Measurements from ENCODE around the gene CSNK1G2. TPM values are rescaled to one million over a fixed set of nuclear protein-coding genes. Genes with fewer than 3 reads are reported as not detected.
A peak's percentile ranks its signal among the peaks of the same experiment; 100 is the strongest.

Gene CSNK1G2
- total RNA-seq, 2 experiments from 2014 or later = 122 to 127 TPM

DNA sequence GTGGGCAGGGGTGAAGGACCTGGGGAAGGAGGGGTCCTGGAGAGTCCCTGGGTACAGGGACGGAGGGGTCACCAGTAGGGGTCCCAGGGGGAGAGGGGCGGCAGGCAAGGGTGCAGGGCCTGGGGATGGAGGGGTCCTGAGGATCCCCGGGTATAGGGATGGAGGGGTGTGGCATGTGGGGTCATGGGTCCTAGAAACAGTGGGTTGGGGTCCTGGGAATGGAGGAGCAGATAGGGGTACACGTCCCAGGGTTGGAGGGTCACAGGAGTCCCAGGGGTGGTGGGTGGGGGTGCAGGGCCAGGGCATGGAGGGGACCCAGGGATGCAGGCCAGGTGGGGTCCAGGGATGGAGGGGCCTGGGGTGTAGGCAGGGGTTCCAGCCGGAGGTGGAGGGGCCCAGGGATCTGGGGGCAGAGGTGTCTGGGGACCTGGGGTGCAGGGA lies 73.2 kb downstream of the CSNK1G2 start:
- Mint-ChIP-seq H3K36me3 (ENCODE audit: low read depth) (peaks cover 14% of the 10 kb centered on the region), H3K9me3 (no peaks in the 10 kb centered on the region), H3K27me3 (no peaks in the 10 kb centered on the region), H3K4me3 (peak overlapping the region; percentile 72), H3K4me1 (ENCODE audit: low read depth) (peaks cover 16% of the 10 kb centered on the region), H3K27ac (peak overlapping the region; percentile 36)
- H3K9me3 ChIP-seq (ENCODE audit: control insufficient read depth in 1 of 2, insufficient read depth in 1 of 2, low read length in 2 of 2) = peaks cover 0 to 18% of the 10 kb centered on the region in 2 experiments
- DNase-seq = peak in 1 of 14 experiments; percentile 46
- no peaks in the 10 kb centered on the region for H3K27me3 ChIP-seq (ENCODE audit: control insufficient read depth in 1 of 2, insufficient read depth in 2 of 2, low read length in 2 of 2)
- ATAC-seq (ENCODE audit: poor library complexity) = no peak
- ChIA-PET CTCF (no interaction called here), POLR2A (no interaction called here)
- H3K4me1 ChIP-seq (ENCODE audit: insufficient read depth, low read length) = peaks cover 25% of the 10 kb centered on the region
- H3K27ac ChIP-seq (ENCODE audit: low read depth in 1 of 2, low read length in 2 of 2) = no peak overlapping the region
- no peak overlapping the region for H3K4me3 ChIP-seq (ENCODE audit: low read length)
- intact Hi-C loops (cut with DNase I, micrococcal nuclease) = loop anchor here in 1 of 2 experiments (10.0 kb wide), 1 partner anchor 221 kb away; the partner anchor contains the start of genes PLEKHJ1 and SF3A2
- TF ChIP-seq, protein P1, sequence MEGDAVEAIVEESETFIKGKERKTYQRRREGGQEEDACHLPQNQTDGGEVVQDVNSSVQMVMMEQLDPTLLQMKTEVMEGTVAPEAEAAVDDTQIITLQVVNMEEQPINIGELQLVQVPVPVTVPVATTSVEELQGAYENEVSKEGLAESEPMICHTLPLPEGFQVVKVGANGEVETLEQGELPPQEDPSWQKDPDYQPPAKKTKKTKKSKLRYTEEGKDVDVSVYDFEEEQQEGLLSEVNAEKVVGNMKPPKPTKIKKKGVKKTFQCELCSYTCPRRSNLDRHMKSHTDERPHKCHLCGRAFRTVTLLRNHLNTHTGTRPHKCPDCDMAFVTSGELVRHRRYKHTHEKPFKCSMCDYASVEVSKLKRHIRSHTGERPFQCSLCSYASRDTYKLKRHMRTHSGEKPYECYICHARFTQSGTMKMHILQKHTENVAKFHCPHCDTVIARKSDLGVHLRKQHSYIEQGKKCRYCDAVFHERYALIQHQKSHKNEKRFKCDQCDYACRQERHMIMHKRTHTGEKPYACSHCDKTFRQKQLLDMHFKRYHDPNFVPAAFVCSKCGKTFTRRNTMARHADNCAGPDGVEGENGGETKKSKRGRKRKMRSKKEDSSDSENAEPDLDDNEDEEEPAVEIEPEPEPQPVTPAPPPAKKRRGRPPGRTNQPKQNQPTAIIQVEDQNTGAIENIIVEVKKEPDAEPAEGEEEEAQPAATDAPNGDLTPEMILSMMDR (IDR thresholded peaks at IDR 0.05) = no peak
- H3K36me3 ChIP-seq (ENCODE audit: insufficient read depth, low read length) = no peaks in the 10 kb centered on the region

DNA sequence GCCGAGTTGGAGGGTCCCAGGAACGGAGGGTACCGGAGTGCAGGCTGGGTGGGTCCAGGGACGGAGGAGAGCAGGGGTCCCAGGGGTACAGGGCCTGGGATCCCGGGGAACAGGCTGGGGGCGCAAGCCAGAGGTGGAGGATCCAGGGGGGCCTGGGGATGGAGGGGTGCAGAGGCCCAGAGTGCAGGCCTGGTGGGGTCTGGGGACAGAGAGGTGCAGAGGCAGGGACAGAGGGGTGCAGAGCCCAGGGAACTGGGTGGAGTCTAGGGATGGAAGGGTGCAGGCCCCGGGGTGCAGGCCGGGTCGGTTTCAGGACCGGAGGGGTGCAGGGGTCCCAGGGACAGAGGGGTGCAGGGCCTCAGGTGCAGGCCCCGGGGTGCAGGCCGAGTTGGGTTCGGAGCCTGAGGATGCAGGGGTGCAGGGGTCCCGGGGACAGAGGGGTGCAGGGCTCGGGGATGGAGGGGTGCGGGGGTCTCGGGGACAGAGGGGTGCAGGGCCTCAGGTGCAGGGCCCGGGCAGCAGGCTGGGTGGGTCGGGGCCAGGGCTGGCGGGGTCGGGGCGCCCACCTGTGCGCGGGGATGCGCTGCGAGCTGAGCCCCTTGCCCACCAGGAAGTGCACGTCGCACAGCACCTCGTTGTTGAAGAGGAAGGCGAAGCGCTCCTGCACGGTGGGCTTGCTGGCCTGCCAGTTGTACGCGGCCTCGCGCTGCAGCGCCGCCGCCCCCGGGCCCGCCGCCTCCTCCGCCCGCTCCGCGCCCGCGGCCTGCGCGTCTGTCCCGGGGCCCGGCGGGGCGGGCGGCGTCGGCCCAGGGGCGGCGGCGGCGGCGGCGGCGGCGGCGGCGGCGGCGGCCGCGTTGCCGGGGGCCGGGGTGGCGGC lies 74.0 kb downstream of the CSNK1G2 start:
- ATAC-seq (ENCODE audit: poor library complexity) (peak; percentile 38), DNase-seq (peak in 5 of 14 experiments; percentile 19 to 72 (median 41))
- intact Hi-C loops (cut with DNase I, micrococcal nuclease) = loop anchor here (5.0 to 10.0 kb wide), 4 partner anchors 37 to 220 kb away; partner anchors contain the start of genes MKNK2 (in 2 of the 2), AP3D1 (in 1 of the 2), PLEKHJ1 (in 1 of the 2) and SF3A2 (in 1 of the 2)
- Mint-ChIP-seq H3K4me3 (peak overlapping the region; percentile 69), H3K9me3 (no peaks in the 10 kb centered on the region), H3K4me1 (ENCODE audit: low read depth) (peaks cover 23% of the 10 kb centered on the region), H3K27me3 (no peaks in the 10 kb centered on the region), H3K27ac (peak overlapping the region; percentile 33), H3K36me3 (ENCODE audit: low read depth) (peaks cover 14% of the 10 kb centered on the region)
- Histone ChIP-seq H3K4me1 (ENCODE audit: insufficient read depth, low read length) (peaks cover 33% of the 10 kb centered on the region), H3K27ac (ENCODE audit: low read depth in 1 of 2, low read length in 2 of 2) (peak overlapping the region in 1 of 2 donors; percentile 29), H3K9me3 (ENCODE audit: control insufficient read depth in 1 of 2, insufficient read depth in 1 of 2, low read length in 2 of 2) (peaks cover 0 to 17% of the 10 kb centered on the region in 2 experiments), H3K4me3 (ENCODE audit: low read length) (peak overlapping the region; percentile 42), H3K36me3 (ENCODE audit: insufficient read depth, low read length) (no peaks in the 10 kb centered on the region), H3K27me3 (ENCODE audit: control insufficient read depth in 1 of 2, insufficient read depth in 2 of 2, low read length in 2 of 2) (no peaks in the 10 kb centered on the region)
- POLR2A ChIA-PET = no interaction called here
- TF ChIP-seq, protein P1 (IDR thresholded peaks at IDR 0.05) = no peak
- CTCF ChIA-PET = no interaction called here

DNA sequence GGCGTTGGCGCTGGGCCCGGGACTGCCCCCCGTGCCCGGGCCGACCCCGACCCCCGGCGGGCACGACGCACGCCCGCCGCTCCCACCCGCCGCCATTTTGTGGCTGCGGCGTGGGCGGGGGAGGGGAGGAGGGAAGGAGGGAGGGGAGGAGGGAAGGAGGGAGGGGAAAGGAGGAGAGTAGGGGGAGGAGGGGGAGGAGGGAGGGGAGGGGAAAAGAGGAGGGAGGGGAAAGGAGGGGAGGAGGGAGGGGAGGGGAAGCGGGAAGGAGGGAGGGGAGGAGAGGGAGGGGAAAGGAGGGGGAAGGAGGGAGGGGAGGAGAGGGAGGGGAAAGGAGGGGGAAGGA lies 74.6 kb downstream of the CSNK1G2 start, which contains the start of gene BTBD2:
Gene BTBD2, minus strand, starts transcription at position 107 of the 343 bp plus-strand sequence. Its CDS starts 11 bp downstream, at position 96.
- Histone ChIP-seq H3K4me1 (ENCODE audit: insufficient read depth, low read length) (peaks cover 33% of the 10 kb centered on the region), H3K36me3 (ENCODE audit: insufficient read depth, low read length) (no peaks in the 10 kb centered on the region), H3K4me3 (ENCODE audit: low read length) (peak within 1 kb of the TSS; percentile 42), H3K9me3 (ENCODE audit: control insufficient read depth in 1 of 2, insufficient read depth in 1 of 2, low read length in 2 of 2) (peaks cover 0 to 11% of the 10 kb centered on the region in 2 experiments), H3K27me3 (ENCODE audit: control insufficient read depth in 1 of 2, insufficient read depth in 2 of 2, low read length in 2 of 2) (no peaks in the 10 kb centered on the region), H3K27ac (ENCODE audit: low read depth in 1 of 2, low read length in 2 of 2) (peak within 1 kb of the TSS in 1 of 2 donors; percentile 29)
- TF ChIP-seq, protein P1 (IDR thresholded peaks at IDR 0.05) = no peak
- Mint-ChIP-seq H3K36me3 (ENCODE audit: low read depth) (peaks cover 14% of the 10 kb centered on the region), H3K27me3 (no peaks in the 10 kb centered on the region), H3K4me3 (peak within 1 kb of the TSS; percentile 76), H3K4me1 (ENCODE audit: low read depth) (peaks cover 23% of the 10 kb centered on the region), H3K27ac (peak within 1 kb of the TSS; percentile 69), H3K9me3 (no peaks in the 10 kb centered on the region)
- CTCF ChIA-PET = no interaction called here
- POLR2A ChIA-PET = no interaction called here
- ATAC-seq (ENCODE audit: poor library complexity) (peak; percentile 14), DNase-seq (peak in 12 of 14 experiments; percentile 24 to 82 (median 54))
- intact Hi-C loops (cut with DNase I, micrococcal nuclease) = loop anchor here (5.0 to 10.0 kb wide), 4 partner anchors 37 to 219 kb away; partner anchors contain the start of genes MKNK2 (in 2 of the 2), AP3D1 (in 1 of the 2), PLEKHJ1 (in 1 of the 2) and SF3A2 (in 1 of the 2)

Measured in CD4-positive, alpha-beta T cell (primary cell).